Tongue (tissue), 2 donors: ENCODE data around the gene MICAL2. TPM values are rescaled to one million over a fixed set of nuclear protein-coding genes. Genes with fewer than 3 reads are reported as not detected.

Source experiments
- DNase-seq: peaks from one replicate; pipeline ENCODE4 v3.0.0-alpha.2; 2015
- total RNA-seq: library from RNA; depleted of rRNA; stranded (reverse); fragments of >200 nt; gene quantifications from one replicate; pipeline ENCODE4 v1.2.3, GENCODE V29; 2014

The MICAL2 gene
- total RNA-seq, 1 donor from 2014 or later, result 16.9 TPM

DNA sequence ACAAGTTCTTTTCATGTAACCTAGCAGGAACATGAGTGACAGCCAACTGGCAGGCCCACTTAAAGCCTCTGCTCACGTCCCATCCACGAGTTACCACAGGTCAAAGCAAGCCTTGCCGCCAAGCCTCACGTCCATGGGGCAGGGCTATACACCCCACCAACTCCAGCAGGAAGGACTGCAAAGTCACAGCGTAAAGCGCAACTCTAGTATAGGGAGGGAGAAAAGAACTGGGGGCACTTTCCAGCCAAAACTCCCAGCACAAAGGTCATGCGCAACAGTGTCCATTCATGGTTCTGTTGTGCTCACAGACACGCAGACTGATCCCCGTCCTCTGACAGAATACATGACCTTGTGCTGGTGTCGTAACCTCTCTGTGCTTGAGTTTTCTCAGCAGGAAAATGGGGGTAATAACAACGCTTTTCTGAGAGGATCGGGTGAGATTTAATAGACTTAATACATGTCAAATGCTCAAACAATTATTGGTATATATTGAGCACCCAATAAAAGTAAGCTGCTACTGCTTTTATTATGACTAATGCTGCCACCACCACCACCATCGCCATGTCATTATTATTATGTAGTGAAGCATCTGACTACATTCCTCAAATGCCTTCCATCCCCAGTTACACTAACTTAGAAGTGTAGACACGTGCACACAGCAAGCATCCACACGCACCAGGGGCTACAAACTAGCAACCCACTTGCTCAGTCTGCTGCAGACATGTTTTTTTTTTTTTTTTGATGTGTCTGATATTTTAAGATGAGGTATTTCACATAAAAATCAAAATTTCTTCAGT is 162.6 kb downstream of the MICAL2 start:
- DNase-seq, result no peak

DNA sequence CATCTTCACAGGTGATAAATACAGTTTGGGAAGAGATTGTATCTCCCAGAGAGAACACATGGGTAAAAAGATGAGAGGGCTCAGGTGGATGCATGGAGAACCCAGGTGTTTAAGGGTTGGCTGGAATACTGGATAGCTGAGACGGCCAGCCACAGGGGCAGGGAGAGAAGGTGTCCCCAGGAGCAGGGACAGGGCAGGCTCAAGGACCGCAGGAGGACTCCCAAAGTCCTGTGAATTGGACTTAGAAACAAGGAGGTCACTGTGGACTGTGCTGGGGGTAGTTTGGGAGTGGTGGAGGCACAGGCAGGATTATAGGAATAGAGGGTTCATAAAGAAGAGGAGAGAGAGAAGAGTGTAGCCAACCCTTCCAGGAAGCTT is 163.2 kb downstream of the MICAL2 start:
- no peak for DNase-seq

DNA sequence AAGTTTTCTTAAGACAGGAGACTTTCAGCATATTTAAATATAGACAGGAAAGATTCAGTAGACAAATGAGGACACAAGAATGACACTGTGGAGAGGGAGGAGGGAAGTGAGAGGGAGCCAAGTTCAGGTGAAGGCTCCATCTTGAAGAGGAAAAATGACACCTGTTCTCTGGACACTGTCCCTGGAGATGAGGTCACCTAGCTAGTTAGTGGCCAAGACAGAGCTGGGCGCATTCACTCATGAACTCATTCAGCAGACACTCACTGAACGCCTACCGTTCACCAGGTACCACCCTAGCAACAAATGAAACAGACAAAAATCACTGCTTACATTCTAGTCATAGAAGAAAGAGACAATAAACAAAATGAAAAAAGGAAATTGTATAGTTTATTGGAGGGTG is 163.7 kb downstream of the MICAL2 start:
- DNase-seq, result no peak

DNA sequence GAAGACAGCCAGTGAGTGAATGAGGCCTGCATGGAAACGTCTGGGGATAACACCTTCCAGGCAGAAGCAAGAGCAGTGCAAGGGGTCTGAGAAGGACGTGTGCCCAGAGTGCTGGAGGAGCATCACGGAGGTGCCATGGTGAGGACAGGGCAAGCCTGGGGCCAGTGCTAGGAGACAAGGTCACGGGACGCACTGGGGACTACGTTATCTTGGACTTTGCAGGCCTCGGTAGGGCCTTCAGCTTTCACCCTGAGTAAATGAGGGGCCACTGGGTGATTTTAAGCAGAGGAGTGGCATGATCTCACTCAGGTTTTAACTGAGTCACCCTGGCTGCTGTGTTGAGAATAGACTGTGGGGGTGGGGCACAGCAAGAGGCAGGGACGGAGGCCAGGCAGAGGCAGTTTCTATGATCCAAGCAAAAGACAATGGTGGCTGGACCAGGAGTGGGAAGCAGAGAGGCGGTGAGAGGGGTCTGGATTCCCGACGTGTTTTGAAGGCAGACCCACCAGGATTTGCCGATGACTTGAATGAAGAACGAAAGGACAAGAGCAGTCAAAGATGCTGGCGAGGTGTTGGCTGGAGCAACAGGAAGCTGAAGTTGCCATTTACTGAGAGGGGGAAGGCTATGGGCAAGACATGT is 164.3 kb downstream of the MICAL2 start:
- DNase-seq, result no peak

DNA sequence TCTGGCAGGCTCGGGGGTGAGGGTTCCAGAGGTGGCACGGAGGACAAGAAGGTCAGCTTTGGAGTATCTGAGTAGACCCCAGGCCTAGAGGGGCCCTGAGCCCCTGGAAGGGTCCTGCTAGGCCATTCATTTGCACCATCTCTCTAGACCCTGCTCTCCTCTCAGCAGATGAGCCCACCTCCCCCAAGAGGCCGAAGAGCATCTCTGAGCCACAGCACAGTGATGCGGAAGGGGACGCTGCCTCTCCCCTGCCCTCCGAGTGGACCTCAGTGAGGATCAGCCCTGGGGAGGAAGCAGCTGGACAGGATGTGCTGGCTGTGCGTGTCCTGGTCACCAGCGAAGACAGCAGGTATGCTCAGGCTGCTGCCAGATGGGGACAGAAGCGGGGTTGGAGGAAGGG is 165.4 kb downstream of the MICAL2 start:
- no peak for DNase-seq

DNA sequence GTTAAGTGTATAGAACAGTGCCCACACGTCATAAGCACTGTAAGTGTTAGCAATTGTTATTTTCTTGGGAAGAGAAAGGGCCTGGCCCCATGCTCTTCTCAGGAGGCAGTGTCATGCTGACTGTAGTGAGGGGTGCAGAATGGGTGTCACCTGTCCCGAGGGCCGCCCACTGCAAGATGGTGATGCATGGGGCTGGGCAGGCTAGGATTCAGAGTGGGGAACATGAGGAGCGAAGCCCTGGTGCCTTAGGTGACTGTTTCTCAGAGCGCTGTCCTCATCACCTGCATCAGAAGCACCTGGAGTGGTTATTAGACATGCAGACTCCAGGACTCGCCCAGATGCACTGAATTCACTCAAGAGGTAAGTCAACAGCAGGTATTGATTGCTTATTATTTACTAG is 166.0 kb downstream of the MICAL2 start:
- no peak for DNase-seq

DNA sequence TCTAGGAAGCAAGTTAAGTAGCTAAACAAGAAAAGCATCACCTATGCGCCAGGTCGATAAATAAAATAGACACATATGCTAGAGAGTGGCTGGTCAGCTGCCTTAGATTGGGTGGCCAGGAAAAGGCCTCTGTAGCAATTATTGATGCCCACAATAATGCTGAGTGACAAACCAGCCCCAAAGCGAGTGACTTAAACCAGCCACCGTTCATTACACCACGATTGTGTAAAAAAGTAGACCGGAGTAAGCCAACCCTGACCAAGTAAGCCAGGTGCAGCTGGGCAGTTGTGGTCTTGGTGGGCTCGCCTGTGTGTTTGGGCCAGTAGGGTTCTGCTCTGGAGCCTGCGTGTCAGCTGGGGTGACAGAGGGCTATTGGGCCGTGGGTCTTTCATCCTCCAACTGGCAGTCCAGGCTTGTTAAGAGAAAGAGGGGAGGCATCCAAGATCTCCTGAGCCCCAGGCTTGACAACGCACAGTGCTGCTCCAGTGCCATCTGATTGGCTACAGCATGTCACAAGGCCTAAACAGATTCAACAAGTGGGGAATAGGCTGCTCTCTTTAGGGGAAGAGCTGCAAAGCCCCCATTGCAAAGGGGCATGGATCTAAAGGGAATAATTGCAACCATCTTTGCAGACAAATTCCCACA is 166.6 kb downstream of the MICAL2 start:
- DNase-seq, result no peak

DNA sequence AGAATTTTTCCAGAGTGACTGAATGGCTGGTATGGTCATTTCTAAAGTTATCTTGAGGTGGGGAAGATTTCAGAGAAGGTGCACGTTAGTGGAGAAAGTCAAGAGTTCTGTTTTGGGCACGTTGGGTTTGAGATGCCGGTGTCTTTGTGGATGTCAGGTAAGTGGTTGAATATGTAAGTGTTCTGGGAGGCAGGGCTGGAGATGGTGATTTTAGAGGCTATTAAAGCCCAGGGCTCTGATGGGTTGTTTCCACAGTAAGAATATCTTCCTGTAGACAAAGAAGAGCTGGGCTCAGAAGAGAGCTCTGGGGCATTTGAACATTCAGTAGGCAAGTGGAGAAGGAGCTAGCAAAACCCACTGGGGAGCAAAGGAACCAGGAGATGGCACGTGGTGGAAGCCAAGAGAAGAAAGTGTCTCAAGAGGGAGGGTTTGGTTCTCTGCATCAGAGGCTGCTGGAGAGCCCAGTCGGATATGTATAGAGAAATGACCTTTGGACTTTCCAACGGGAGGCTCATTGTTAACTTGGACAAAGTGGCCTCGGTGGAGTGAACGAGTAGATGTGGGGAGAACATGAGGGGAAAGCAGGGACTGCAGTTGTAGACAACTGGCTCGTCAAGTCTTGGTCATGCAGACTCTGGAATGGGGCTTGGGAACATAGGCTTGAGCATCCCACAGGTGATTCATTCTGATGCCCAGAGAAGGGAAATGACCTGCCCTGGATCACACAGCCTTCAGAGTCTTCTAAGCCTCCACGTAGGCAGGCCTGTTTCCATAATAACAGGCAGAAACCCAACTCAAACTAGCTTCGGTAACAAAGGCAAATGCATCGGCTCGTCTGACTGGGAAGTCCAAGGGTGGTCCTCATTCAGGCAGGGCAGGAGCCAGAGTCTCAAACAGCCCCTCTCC is 168.6 kb downstream of the MICAL2 start:
- no peak for DNase-seq

DNA sequence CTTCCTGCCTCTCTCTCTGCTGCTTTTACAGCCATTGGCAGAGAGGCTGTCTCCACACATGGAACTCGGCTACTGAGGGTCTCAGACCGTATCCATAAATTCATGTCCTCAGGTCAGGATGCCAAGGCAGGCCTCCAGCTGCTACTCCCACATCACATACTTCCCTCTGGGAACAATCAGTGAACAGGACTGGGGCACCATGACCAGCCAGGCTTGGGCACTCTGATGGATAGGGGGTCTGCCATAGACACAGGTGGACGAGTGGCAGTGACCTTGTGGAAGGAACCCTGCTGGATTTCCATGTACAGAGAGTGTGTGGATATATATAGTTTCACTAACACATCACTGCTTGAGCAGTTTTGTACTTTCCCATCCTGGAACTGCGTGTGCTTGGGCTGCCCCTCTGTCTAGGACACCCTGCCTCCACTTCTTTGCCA is 169.3 kb downstream of the MICAL2 start:
- no peak for DNase-seq

DNA sequence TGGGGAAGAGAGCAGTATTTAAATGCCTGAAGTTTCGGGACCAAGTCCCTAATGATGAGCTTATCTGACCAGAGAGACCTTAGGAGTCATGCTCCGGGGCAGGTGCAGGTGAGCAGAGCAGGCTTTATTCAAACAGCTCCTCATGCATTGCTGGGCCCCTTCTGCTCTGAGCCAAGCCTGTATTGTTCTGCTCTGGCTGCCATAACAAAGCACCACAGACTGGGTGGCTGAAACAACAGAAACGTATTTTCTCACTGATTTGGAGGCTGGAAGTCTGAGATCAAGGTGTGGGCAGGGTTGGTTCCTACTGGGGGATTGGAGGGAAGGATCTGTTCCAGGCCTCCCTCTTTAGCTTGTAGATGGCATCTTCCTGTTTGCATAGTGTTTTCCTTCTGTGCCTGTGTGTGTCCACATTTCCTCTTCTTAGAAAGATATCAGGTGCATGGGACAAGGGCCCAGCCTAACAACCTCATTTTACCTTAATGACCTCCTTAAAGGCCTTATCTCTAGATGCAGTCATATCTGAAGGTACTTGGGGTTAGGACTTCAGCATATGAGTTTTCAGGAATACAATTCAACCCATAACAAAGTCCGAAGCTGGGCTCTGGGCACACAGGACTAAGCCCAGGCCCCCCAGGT is 169.9 kb downstream of the MICAL2 start:
- no peak for DNase-seq

DNA sequence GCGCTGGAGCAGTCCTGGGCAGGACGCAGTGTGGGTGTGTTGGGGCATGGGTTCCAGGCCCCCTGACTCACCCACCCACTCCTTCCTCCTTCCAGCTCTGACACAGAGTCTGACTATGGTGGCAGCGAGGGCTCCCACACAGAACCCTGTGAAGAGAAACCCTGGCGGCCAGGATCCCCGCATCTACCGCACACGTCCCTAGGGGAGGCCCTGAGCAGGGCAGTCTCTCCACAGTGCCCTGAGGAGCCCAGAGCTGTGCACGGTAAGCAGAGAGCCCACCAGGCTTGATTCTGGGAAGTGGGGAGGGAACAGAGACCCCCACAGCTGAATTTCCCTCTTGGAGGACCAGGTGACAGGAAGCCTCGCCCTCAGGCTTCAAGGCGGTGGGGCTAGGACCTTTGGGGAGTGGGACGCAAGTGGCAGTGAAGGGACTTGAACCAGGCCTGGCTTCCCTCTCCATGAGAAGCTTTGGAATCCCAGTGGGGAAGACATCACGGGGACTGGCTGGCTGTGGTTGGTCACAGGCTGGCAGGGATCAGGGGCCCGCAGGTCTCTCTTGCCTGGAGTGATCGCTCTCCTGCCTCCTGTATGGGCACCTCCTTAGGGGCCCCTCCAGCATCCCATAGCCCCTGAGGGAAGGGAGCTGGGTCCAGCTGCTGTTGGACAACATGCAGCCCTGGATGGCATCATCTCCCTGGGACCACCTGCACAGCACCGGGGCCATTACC is 170.6 kb downstream of the MICAL2 start:
- no peak for DNase-seq

DNA sequence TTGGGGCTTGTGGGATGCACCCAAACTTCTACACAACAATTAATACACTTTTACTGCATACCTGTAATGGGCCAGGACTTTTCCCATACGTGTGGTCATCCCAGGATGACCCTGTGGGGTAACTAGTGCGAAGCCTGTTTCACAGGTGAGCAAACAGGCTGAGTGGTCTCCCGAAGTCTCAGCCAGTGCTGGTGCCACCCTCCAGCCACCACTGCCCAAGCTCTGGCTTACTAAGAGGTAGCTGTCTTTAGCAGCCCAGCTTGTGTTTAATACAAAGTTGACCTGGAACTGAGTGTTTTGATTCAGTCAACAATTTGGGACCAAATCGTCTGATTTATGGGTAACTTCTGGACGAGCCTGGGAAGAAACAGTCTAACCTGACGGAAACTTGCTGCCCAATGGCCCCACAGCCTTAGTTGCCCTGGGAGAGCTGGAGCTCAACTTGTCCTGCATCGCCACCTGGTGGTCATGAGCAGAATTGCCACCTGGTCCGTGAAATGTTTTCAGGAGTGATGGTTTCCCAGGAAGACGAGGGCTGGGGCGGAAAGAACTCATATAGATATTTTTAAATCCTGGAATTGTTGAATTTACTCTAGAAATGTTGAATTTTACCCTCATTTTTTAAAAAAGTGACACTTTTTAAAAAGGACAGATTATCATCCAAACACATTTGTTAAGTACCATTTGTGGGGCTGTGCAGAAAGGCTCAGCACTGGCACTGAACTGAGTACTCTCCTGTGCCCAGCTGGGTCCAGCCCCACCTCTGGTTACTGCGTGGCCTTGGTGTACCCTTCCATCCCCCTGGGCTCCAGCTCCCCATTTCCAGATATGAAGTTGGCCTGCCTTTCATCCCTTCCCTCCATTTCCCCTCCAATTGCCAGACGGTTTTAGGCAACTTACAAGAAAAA is 171.4 kb downstream of the MICAL2 start:
- peak; percentile 93 for DNase-seq

DNA sequence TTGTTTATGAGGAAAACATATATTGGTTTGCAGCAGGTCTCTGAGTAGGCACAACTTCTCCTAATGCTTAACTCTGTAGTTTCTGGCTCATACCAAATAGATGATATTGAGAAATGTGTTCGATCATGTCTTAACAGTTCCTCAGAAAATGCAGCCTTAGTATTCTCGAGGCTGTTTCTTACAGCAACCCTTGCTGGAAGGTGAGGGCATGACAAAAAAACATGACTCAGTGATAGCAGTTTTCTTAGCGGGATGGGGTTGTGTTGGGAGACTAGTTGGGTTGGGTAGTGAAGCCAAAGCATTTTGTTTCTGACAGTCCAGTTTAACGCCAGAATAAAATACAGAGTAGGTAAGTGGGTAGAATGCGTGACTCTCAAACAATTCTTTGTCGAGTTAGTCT is 172.3 kb downstream of the MICAL2 start:
- DNase-seq, result no peak

DNA sequence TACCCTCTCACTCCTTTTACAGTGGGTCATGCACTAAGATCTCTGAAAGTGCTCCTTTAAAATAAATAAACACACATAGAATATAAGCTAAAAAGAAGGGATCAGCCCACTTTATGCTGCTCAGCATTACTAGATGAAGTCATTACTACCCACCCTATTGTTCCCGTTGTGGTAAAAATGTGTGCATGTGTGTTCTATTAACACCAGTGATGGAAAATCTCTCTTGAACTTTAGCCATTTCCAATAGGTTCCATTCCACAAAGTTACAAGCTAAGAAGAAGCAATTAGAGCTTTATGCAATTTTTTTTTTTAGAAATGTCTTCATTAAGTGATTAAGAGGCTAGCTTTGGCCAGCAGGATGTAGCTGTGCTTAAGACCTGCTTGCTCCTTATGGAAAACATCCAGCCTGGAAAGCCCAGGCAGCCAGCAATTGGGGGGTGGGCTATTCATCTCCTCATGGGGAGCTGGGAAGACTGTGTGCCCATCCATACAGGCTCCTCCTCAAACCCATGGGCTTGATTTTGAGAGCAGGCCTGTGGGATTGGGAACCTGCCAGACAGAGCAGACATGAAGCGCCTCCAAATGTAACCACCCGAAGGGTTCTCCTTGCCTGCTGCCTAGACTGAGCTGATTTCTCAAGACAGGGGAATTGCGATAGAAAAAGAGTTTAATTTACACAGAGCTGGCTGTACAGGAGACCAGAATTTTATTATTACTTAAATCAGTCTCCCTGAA is 174.1 kb downstream of the MICAL2 start:
- no peak for DNase-seq

DNA sequence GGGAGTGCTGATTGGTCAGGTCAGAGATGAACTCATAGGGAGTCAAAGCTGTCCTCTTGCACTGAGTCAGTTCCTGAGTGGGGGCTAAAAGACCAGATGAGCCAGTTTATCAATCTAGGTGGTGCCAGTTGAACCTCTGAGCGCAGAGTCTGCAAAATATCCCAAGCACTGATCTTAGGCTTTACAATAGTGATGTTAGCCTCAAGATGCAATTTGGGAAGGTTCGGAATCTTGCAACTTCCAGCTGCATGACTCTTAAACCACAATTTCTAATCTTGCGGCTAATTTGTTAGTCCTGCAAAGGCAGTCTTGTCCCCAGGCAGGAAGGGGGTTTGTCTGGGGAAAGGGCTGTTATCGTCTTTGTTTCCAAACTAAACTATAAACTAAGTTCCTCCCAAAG is 174.7 kb downstream of the MICAL2 start:
- no peak for DNase-seq

DNA sequence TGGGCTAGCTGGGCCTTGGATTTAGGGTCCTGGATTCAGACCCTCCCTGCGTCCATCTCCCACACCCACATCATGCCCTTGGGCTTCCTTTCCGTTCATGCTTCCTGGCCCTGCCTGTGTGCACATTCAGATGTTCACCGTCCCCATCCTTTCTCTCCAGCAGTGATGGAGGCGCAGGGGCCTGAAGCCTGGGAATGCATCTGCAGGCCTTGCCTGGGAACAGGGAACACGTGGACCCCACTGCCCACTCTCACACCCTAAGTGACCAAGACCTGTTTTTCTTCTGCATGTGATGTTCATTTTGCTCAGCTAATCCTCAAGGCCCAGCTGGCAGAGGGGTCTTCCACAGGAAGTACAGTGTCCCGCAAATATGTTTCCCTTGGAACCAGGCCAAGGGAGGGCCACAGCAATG is 175.4 kb downstream of the MICAL2 start:
- DNase-seq, result no peak

DNA sequence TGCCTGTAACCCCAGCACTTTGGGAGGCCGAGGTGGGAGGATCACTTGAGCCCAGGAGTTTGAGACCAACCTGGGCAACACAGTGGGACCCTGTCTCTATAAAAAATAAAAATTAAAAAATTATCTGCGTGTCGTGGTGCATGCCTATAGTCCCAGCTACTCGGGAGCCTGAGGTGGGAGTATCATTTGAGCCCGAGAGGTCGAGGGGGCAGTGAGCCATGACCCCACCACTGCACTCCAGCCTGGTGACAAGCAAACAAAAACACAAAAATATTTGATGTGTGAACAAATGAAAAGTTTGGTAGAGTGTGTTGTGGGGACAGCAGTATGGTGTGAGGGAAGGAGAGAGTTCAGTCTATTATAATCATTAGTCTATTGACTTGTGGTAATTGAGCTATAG is 176.2 kb downstream of the MICAL2 start:
- DNase-seq, result no peak

DNA sequence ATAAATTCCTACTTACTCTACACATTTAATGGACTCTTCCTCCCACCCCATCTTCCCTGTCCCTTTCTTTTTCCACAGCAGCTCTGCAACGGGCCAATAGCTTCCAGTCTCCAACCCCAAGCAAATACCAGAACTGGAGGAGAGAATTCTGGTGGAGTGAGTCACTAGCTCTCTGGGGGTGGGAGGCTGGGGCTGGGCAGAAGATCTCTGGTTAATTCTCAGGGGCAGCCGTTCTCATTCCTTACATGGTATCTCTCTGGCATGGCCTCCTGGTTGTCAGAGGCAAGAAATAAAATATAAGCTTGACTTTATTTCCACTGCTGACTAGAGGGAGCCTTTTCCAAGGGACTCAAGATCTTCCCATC is 176.6 kb downstream of the MICAL2 start:
- DNase-seq, result peak; percentile 78
